Osteocyte (in vitro differentiated cells): ENCODE measurements around the gene ISOC2. TPM values are rescaled to one million over a fixed set of nuclear protein-coding genes. Genes with fewer than 3 reads are reported as not detected.

Source experiments
- DNase-seq: peaks from one replicate; pipeline ENCODE4 v3.0.0; 2021; ENCODE audit warnings: mixed read lengths; ENCODE audit not compliant: unreplicated experiment; ENCODE audit errors: extremely low spot score
- H3K27ac Mint-ChIP-seq: one replicate; pipeline ENCODE4 v1.8.0; 2021; ENCODE audit warnings: mild to moderate bottlenecking, mixed read lengths; ENCODE audit not compliant: unreplicated experiment
- H3K27me3 Mint-ChIP-seq: one replicate; pipeline ENCODE4 v1.8.0; 2021; ENCODE audit warnings: mixed read lengths; ENCODE audit not compliant: unreplicated experiment
- H3K36me3 Mint-ChIP-seq: one replicate; pipeline ENCODE4 v1.8.0; 2021; ENCODE audit warnings: mixed read lengths; ENCODE audit not compliant: unreplicated experiment
- H3K4me1 Mint-ChIP-seq: one replicate; pipeline ENCODE4 v1.8.0; 2021; ENCODE audit warnings: mixed read lengths; ENCODE audit not compliant: unreplicated experiment
- H3K4me3 Mint-ChIP-seq: one replicate; pipeline ENCODE4 v1.8.0; 2021; ENCODE audit warnings: mild to moderate bottlenecking, moderate library complexity, mixed read lengths; ENCODE audit not compliant: unreplicated experiment
- H3K9me3 Mint-ChIP-seq: one replicate; pipeline ENCODE4 v1.8.0; 2021; ENCODE audit warnings: mixed read lengths; ENCODE audit not compliant: unreplicated experiment
- CTCF ChIP-seq: fragments of 200-600 bp; sonication (generic); IDR thresholded peaks from 2 replicates; pipeline ENCODE4 v1.5.0; 2021; ENCODE audit warnings: antibody characterized with exemption, mild to moderate bottlenecking, moderate library complexity
- total RNA-seq: library from RNA; stranded (reverse); gene quantifications from 2 replicates; pipeline ENCODE4 v1.2.1, GENCODE V29; 2021

ISOC2 gene
- total RNA-seq, 1 donor from 2014 or later, result 39.8 TPM

- Mint-ChIP-seq H3K9me3 (no peaks in the 10 kb centered on the region), H3K27ac (peak overlapping the region; percentile 71), H3K36me3 (no peaks in the 10 kb centered on the region), H3K4me3 (peak overlapping the region; percentile 86), H3K4me1 (peaks cover 20% of the 10 kb centered on the region), H3K27me3 (no peaks in the 10 kb centered on the region)
- TF ChIP-seq CTCF, result no peak
- DNase-seq, result no peak
Measured at GRCh38 chr19:55459950-55460657, 1.3 kb downstream of the ISOC2 start.

- peaks cover 3% of the 10 kb centered on the region for H3K36me3 Mint-ChIP-seq
- no peak overlapping the region for H3K27ac Mint-ChIP-seq
- H3K9me3 Mint-ChIP-seq, result no peaks in the 10 kb centered on the region
- no peak for DNase-seq
- H3K4me3 Mint-ChIP-seq, result no peak overlapping the region
- no peak for TF ChIP-seq CTCF
- no peaks in the 10 kb centered on the region for H3K27me3 Mint-ChIP-seq
- H3K4me1 Mint-ChIP-seq, result peaks cover 20% of the 10 kb centered on the region
Measured at GRCh38 chr19:55459551-55459949, 1.9 kb downstream of the ISOC2 start.

DNA sequence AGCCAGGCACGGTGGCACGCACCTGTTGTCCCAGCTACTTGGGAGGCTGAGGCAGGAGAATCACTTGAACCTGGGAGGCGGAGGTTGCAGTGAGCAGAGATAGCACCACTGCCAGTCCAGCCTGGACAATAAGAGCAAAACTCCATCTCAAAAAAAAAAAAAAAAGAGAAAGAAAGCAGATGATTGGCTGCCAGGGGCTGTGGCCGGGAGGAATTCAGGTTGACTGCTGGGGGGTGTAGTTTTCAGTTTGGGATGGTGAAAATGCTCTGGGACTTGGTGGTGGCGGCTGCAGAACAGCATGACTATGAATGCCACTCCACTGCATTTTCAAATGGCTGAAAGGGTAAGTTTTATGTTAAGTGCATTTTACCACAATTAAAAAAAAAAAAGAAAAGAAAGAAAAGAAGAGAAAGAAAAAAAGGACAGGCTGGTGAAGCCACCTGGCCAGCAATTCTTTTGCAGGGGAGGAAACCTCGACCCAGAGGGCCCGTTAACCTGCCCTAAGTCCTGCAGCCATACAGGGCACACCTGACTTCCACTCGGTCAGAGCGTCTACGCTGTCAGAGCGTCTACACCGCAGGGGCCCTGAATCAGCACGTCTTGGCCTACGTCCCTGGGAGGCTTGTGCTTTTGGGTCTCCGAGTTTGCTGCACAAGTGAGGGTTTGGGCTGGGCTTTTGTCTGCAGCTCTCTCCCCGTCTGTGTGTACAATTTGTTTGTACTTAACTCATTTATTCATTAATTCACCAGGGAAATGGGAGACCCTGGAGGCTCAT, 3.6 kb downstream of the ISOC2 start:
- no peak overlapping the region for H3K4me3 Mint-ChIP-seq
- H3K4me1 Mint-ChIP-seq, result peaks cover 24% of the 10 kb centered on the region
- H3K27me3 Mint-ChIP-seq, result peaks cover 6% of the 10 kb centered on the region

GRCh38 chr19:55456347-55456746, 5.1 kb downstream of the ISOC2 start:
- peaks cover 9% of the 10 kb centered on the region for H3K27me3 Mint-ChIP-seq
- H3K4me1 Mint-ChIP-seq, result peaks cover 25% of the 10 kb centered on the region
- peaks cover 9% of the 10 kb centered on the region for H3K36me3 Mint-ChIP-seq
- no peak for TF ChIP-seq CTCF
- H3K27ac Mint-ChIP-seq, result no peak overlapping the region
- no peaks in the 10 kb centered on the region for H3K9me3 Mint-ChIP-seq
- DNase-seq, result no peak
- no peak overlapping the region for H3K4me3 Mint-ChIP-seq

More for the DNA sequence above, 3.6 kb downstream of the ISOC2 start:
- no peak for TF ChIP-seq CTCF
- Mint-ChIP-seq H3K27ac (no peak overlapping the region), H3K9me3 (no peaks in the 10 kb centered on the region), H3K36me3 (peaks cover 9% of the 10 kb centered on the region)
- no peak for DNase-seq

- Mint-ChIP-seq H3K27ac (no peak overlapping the region), H3K36me3 (peaks cover 9% of the 10 kb centered on the region), H3K4me3 (no peak overlapping the region), H3K9me3 (no peaks in the 10 kb centered on the region), H3K4me1 (peaks cover 23% of the 10 kb centered on the region), H3K27me3 (peaks cover 9% of the 10 kb centered on the region)
- no peak for DNase-seq
- no peak for TF ChIP-seq CTCF
Measured at GRCh38 chr19:55455576-55456235, 5.7 kb downstream of the ISOC2 start.
